Measurements from ENCODE around the gene DDX6.
A peak's percentile ranks its signal among the peaks of the same experiment; 100 is the strongest.
"Not testable (repeated sequence)": the region's sequence is repeated elsewhere in the genome, so short reads cannot be mapped to it uniquely, and the experiment has no call there.

The DDX6 gene

DNA sequence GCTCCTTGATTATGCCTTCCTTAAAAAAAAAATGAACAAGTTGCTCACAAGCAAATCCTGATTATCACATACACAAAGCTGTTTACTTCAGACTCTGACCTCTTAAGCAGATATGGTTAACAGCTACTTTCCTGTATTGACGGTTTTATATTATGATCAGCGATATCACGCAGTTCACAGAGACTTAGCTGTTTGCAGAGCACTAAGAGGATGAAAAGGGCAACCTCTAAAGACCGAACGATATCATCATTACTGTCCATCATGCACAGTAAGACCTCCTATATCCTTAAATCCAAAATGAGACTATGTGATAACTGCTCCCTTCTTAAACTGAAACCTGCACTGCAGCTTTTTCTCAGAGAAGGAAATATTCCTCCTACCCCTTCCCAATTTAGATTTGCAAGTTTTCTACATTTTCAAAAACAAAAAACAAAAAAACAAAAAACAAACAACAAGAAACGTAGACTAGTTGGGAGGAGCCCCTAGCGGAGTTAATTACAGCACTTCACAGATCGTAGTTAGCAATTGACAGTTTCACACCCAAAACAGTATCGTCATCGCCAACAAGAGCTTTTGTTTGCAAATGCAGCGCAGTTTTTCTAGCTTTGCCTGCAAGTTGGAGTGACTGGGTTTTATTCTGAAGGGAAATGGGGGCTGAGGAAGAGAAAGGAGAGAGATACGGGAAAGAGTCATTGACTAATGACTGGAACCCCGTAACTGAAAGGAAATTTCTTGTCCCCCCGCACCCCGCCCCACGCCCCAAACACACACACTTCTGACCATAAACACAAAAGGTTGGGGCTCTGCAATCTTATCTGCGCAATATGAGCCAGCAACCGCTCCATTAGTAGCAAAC is 1.2 kb downstream of the DDX6 start:
- TF ChIP-seq, protein P1, sequence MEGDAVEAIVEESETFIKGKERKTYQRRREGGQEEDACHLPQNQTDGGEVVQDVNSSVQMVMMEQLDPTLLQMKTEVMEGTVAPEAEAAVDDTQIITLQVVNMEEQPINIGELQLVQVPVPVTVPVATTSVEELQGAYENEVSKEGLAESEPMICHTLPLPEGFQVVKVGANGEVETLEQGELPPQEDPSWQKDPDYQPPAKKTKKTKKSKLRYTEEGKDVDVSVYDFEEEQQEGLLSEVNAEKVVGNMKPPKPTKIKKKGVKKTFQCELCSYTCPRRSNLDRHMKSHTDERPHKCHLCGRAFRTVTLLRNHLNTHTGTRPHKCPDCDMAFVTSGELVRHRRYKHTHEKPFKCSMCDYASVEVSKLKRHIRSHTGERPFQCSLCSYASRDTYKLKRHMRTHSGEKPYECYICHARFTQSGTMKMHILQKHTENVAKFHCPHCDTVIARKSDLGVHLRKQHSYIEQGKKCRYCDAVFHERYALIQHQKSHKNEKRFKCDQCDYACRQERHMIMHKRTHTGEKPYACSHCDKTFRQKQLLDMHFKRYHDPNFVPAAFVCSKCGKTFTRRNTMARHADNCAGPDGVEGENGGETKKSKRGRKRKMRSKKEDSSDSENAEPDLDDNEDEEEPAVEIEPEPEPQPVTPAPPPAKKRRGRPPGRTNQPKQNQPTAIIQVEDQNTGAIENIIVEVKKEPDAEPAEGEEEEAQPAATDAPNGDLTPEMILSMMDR (IDR thresholded peaks at IDR 0.05): no peak
- TF ChIP-seq ZFX (IDR thresholded peaks at IDR 0.05; ENCODE audit: borderline replicate concordance): no peak
- peak overlapping the region; percentile 98 for H3K27ac ChIP-seq

DNA sequence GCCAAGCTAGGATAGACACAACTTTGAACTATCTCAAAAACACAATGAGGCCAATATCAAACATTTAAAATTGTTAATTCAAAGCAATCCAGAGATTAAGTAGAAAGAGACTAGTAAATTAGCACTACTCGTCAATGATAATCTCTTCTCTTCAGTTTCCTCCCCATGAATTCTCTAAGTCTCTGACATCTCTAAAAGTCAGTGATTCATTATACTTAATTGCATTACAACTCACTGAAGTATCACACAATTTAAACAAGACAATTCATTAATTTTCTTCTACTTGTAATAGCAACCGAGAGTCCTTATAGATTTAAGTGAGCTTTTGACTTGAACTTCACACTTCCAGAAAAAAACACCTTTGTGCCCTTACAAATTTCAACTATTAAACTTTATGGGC is 4.3 kb downstream of the DDX6 start:
- H3K27ac ChIP-seq: no peak overlapping the region
- TF ChIP-seq, protein P1 (IDR thresholded peaks at IDR 0.05): no peak
- no peak for TF ChIP-seq ZFX (IDR thresholded peaks at IDR 0.05; ENCODE audit: borderline replicate concordance)

DNA sequence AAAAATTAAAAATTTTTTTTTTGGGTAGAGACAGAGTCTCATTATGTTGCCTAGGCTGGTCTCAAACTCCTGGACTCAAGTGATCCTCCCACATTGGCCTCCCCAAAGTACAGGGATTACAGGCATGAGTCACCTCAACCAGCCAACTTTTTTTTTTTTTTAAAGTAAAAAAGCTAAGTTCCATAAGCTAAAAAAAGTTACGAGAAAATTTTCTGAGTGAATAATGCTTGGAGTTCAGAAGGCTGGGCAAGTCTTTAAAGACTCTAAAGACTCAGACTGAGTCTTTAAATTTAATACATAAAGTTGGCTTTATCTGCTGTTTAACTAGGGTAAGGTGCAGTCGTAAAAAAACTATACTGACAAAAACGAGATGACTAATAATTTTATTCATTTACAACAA is 5.6 kb downstream of the DDX6 start:
- H3K27ac ChIP-seq: no peak overlapping the region
- no peak for TF ChIP-seq ZFX (IDR thresholded peaks at IDR 0.05; ENCODE audit: borderline replicate concordance)
- TF ChIP-seq, protein P1 (IDR thresholded peaks at IDR 0.05): no peak

DNA sequence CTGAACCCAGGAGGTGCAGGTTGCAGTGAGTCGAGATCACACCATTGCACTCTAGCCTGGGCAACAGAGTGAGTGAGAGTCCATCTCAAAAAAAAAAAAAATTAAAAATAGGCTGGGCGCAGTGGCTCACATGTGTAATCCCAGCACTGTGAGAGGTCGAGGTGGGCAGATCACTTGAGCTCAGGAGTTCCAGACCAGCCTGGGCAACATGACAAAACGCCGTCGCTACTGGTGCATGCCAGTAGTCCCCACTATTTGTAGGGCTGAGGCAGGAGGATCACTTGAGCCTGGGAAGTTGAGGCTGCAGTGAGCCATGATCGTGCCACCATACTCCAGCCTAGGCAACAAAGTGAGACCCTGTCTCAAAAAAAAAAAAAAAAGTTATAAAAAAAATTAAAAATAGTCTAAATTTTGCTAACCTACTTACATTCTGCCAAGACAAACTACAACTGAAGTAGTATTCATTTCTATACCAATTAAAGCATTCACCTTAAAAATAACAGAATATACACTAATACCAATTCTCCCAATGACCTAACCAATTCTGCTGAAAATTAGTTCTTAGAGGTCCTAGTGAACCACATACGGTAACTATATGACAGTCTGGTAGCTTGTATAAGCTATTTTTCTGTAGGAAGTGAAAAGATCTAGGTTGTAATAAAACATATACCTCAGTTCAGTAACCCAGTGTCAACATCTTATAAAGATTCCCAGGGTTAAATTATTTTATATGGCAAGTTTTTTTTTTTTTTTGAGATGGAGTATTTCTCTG is 7.1 kb downstream of the DDX6 start:
- no peak overlapping the region for H3K27ac ChIP-seq
- TF ChIP-seq ZFX (IDR thresholded peaks at IDR 0.05; ENCODE audit: borderline replicate concordance): no peak
- TF ChIP-seq, protein P1 (IDR thresholded peaks at IDR 0.05): no peak

DNA sequence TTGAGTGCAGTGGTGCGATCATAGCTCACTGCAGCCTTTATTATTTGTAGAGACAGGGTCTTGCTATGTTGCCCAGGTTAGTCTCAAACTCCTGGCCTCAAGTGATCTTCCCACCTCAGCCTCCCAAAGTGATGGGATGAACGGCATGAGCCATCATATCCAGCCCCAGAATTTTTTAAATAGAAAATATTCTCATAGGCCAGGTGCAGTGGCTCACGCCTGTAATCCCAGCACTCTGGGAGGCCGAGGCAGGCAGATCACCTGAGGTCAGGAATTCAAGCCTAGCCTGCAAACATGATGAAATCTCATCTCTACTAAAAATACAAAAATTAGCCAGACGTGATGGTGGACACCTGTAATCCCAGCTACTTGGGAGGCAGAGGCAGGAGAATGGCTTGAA is 7.6 kb downstream of the DDX6 start:
- H3K27ac ChIP-seq: not testable (repeated sequence)

DNA sequence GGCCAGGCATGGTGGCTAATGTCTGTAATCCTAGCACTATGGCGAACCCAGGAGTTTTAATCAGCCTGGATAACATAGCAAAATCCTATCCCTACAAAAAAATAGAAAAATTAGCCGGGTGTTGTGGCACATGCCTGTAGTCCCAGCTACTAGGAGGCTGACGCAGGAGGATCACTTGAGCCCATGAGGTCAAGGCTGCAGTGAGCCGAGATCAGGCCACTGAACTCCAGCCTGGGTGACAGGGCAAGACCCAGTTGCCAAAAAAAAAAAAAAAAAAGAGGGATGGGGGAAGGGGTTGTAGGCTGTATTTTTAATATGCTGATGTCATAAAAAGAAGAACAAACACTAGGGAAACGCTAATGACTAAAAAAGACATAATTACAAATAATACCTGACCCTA is 12.1 kb downstream of the DDX6 start:
- no peak for TF ChIP-seq ZFX (IDR thresholded peaks at IDR 0.05; ENCODE audit: borderline replicate concordance)
- TF ChIP-seq, protein P1 (IDR thresholded peaks at IDR 0.05): no peak
- no peak overlapping the region for H3K27ac ChIP-seq

DNA sequence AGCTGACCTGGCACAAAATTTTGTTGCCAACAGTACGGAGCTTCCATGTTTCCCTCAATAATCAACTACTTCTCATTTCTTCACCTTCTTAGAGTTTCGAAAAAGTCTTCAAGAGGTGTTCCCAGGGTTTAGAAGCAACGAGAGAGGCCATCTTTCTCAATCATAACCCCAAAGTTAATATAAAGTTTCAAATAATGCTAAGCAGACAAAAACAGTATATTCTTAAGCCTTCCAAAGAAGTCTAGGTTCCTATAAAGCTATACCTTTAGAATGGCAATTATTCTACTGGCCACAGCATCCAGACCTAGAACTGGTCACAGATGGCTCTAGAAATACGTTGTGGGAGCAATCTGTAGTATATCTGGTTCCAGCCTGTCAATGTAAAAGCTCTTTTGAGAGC is 16.9 kb downstream of the DDX6 start:
- peak overlapping the region; percentile 37 for H3K27ac ChIP-seq
- TF ChIP-seq, protein P1 (IDR thresholded peaks at IDR 0.05): no peak
- no peak for TF ChIP-seq ZFX (IDR thresholded peaks at IDR 0.05; ENCODE audit: borderline replicate concordance)
